H1 (cell line): ENCODE data around the gene TNRC6B. TPM values are rescaled to one million over a fixed set of nuclear protein-coding genes. Genes with fewer than 3 reads are reported as not detected.

Experiments
- ASH2L ChIP-seq: fragments of 200-600, 300-600 bp; sonication (generic); IDR thresholded peaks from one replicate; pipeline ENCODE4 v1.7.1; 2017; ENCODE audit warnings: low read length
- CHD2 ChIP-seq: IDR thresholded peaks from 2 replicates; pipeline ENCODE4 v1.6.1; 2012; ENCODE audit warnings: low read length, improper control_type of control experiment
- CHD7 ChIP-seq: fragments of 300-600 bp; sonication (generic); IDR thresholded peaks from 2 replicates; pipeline ENCODE4 v1.7.1; 2012; ENCODE audit warnings: low read length, moderate library complexity, mild to moderate bottlenecking, inconsistent platforms; ENCODE audit not compliant: insufficient replicate concordance
- CTBP2 ChIP-seq: IDR thresholded peaks from 2 replicates; pipeline ENCODE4 v1.7.0; 2011; ENCODE audit warnings: borderline replicate concordance, mild to moderate bottlenecking, moderate library complexity, mixed read lengths, low read length; ENCODE audit not compliant: insufficient read depth, insufficient read length
- EGR1 ChIP-seq: IDR thresholded peaks from 2 replicates; pipeline ENCODE4 v1.6.1; 2011; ENCODE audit warnings: low read depth, low read length, borderline replicate concordance
- HDAC6 ChIP-seq: IDR thresholded peaks from one replicate; pipeline ENCODE4 v1.7.1; 2012; ENCODE audit warnings: low read depth, mild to moderate bottlenecking, inconsistent platforms, low read length, moderate library complexity
- JUND ChIP-seq: IDR thresholded peaks from 2 replicates; pipeline ENCODE4 v1.6.1; 2011; ENCODE audit warnings: mild to moderate bottlenecking, improper control_type of control experiment, low read length
- KDM4A ChIP-seq: IDR thresholded peaks from one replicate; pipeline ENCODE4 v1.7.1; 2012; ENCODE audit warnings: low read depth, mild to moderate bottlenecking, moderate library complexity, low read length, inconsistent platforms; ENCODE audit not compliant: severe bottlenecking
- NRF1 ChIP-seq: IDR thresholded peaks from 2 replicates; pipeline ENCODE4 v1.6.1; 2011; ENCODE audit warnings: mild to moderate bottlenecking, low read depth, low read length, improper control_type of control experiment
- RFX5 ChIP-seq: IDR thresholded peaks from 2 replicates; pipeline ENCODE4 v1.6.1; 2011; ENCODE audit warnings: low read depth, low read length, improper control_type of control experiment, borderline replicate concordance
- TCF12 ChIP-seq: IDR thresholded peaks from 2 replicates; pipeline ENCODE4 v1.6.1; 2011; ENCODE audit warnings: low read depth, mild to moderate bottlenecking, low read length
- YY1 ChIP-seq: IDR thresholded peaks from 2 replicates; pipeline ENCODE4 v1.6.1; 2011; ENCODE audit warnings: low read depth, mild to moderate bottlenecking, low read length
- ZNF274 ChIP-seq: IDR thresholded peaks from 2 replicates; pipeline ENCODE4 v1.7.0; 2012; ENCODE audit warnings: low read length, borderline replicate concordance; ENCODE audit errors: extremely low read depth
- polyA plus RNA-seq, 7 experiments: library from polyadenylated mRNA; depleted of rRNA in 3 of 7; stranded (reverse) in 5 of 7; unstranded in 2 of 7; fragments of >200 nt in 5 of 7; fragments of 200-250 nt in 2 of 7; gene quantifications; 1 replicate in 5 of 7; 2 replicates in 1 of 7; 4 replicates in 1 of 7; pipeline versions ENCODE4 v1.2.1 to v1.2.3, GENCODE V29; 2011 to 2013; ENCODE audit warnings: missing spikeins in 2 of 7, mixed read lengths in 2 of 7
- total RNA-seq: library from RNA; stranded (reverse); fragmentation: NEBNext Ultra II Directional; extraction: Animal tissue kit (Norgen Biotek cat#: 25700); gene quantifications from 2 replicates; pipeline ENCODE4 v1.2.1, GENCODE V29; 2021

Gene TNRC6B
- total and polyA plus RNA-seq, 2 of the 8 experiments (the other 6 are each of a cell fraction or from before 2014, with no cell fraction given) = 12.5 to 48.9 TPM

DNA sequence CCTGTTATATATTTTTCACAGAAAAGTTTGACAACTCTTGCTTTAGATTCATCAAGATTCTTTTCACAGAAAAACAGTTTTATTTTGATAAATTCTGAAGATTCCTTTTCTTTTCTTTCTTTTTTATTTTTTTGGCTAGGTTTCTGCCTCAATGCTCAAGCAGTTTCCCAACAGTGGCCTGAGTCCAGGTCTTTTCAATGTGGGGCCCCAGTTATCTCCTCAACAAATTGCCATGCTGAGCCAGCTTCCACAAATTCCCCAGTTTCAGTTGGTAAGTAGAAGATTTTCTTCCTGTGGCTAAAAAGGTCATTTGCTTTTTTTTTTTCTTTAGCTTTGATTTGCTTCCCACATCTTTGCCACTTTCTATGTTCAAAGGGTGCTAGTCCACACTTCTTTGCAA is 122.6 kb downstream of the TNRC6B start (continued):
- TF ChIP-seq CHD7 = no peak
- no peak for TF ChIP-seq RFX5
- TF ChIP-seq TCF12 = no peak
- TF ChIP-seq NRF1 = no peak
- no peak for TF ChIP-seq ASH2L
- no peak for TF ChIP-seq HDAC6
- no peak for TF ChIP-seq YY1
- TF ChIP-seq ZNF274 = no peak
- no peak for TF ChIP-seq KDM4A
- no peak for TF ChIP-seq CTBP2
- no peak for TF ChIP-seq JUND
- no peak for TF ChIP-seq EGR1
- TF ChIP-seq CHD2 = no peak
